Large intestine (tissue), 3 donors: Measurements from ENCODE around the gene PNKD. TPM values are rescaled to one million over a fixed set of nuclear protein-coding genes. Genes with fewer than 3 reads are reported as not detected.

Experiments
- DNase-seq, 2 donors: peaks; one replicate each; pipeline versions ENCODE4 v3.0.0 to v3.0.0-alpha.2; 2013
- H3K27ac ChIP-seq: one replicate; pipeline ENCODE4 v1.5.1; 2013; ENCODE audit warnings: low read length
- H3K27me3 ChIP-seq: 2 replicates; pipeline ENCODE4 v1.6.1; 2013; ENCODE audit warnings: low read length; ENCODE audit not compliant: control insufficient read depth, insufficient read depth
- H3K36me3 ChIP-seq: 2 replicates; pipeline ENCODE4 v1.6.1; 2013; ENCODE audit warnings: low read length; ENCODE audit not compliant: control insufficient read depth, insufficient read depth
- H3K4me1 ChIP-seq: one replicate; pipeline ENCODE4 v1.6.1; 2013; ENCODE audit warnings: low read length; ENCODE audit not compliant: control insufficient read depth, insufficient read depth
- H3K4me3 ChIP-seq: one replicate; pipeline ENCODE4 v1.5.1; 2013; ENCODE audit warnings: low read length
- H3K9me3 ChIP-seq: one replicate; pipeline ENCODE4 v1.6.1; 2013; ENCODE audit warnings: mild to moderate bottlenecking, low read depth, low read length, moderate library complexity; ENCODE audit not compliant: control insufficient read depth
- WGBS: methylation state at CpG from one replicate; pipeline ENCODE4 v1.1.5; 2013; ENCODE audit warnings: low lambda C conversion rate; ENCODE audit not compliant: insufficient coverage; 5-methylcytosine and 5-hydroxymethylcytosine counted together
- polyA plus RNA-seq: library from polyadenylated mRNA; unstranded; fragments of 120-200 nt; gene quantifications from one replicate; pipeline ENCODE4 v1.2.1, GENCODE V29; 2013

PNKD gene
- polyA plus RNA-seq, 1 donor: 103 TPM

- Histone ChIP-seq H3K4me1 (peaks cover 38% of the 10 kb centered on the region), H3K9me3 (no peaks in the 10 kb centered on the region), H3K36me3 (peaks cover 80% of the 10 kb centered on the region), H3K27me3 (no peaks in the 10 kb centered on the region), H3K4me3 (no peak overlapping the region), H3K27ac (no peak overlapping the region)
- no peak for DNase-seq
- WGBS: no CpG with 5 or more reads among the region's 3 CpGs
Measured at GRCh38 chr2:218281449-218281848, 11.1 kb downstream of the PNKD start.

- WGBS: no CpG with 5 or more reads among the region's 17 CpGs
- H3K4me3 ChIP-seq: no peak overlapping the region
- peaks cover 48% of the 10 kb centered on the region for H3K4me1 ChIP-seq
- H3K9me3 ChIP-seq: no peaks in the 10 kb centered on the region
- no peak for DNase-seq
- H3K27me3 ChIP-seq: no peaks in the 10 kb centered on the region
- peak overlapping the region; percentile 99 for H3K27ac ChIP-seq
- peaks cover 71% of the 10 kb centered on the region for H3K36me3 ChIP-seq
Measured at GRCh38 chr2:218282173-218282991, 12.1 kb downstream of the PNKD start.

GRCh38 chr2:218284106-218284811 is 13.9 kb downstream of the PNKD start:
- WGBS: no CpG with 5 or more reads among the region's 16 CpGs
- peaks cover 52% of the 10 kb centered on the region for H3K36me3 ChIP-seq
- peak overlapping the region; percentile 99 for H3K27ac ChIP-seq
- no peaks in the 10 kb centered on the region for H3K27me3 ChIP-seq
- peaks cover 65% of the 10 kb centered on the region for H3K4me1 ChIP-seq
- no peak overlapping the region for H3K4me3 ChIP-seq
- peak in 1 of 2 donors; percentile 70 for DNase-seq
- no peaks in the 10 kb centered on the region for H3K9me3 ChIP-seq

GRCh38 chr2:218285604-218286003 is 15.3 kb downstream of the PNKD start:
- no peak for DNase-seq
- Histone ChIP-seq H3K4me3 (no peak overlapping the region), H3K27ac (peak overlapping the region; percentile 99), H3K36me3 (peaks cover 39% of the 10 kb centered on the region), H3K4me1 (peaks cover 75% of the 10 kb centered on the region), H3K9me3 (no peaks in the 10 kb centered on the region), H3K27me3 (no peaks in the 10 kb centered on the region)
- whole genome bisulfite sequencing: no CpG with 5 or more reads among the region's 6 CpGs

GRCh38 chr2:218286570-218287459 is 16.5 kb downstream of the PNKD start:
- H3K36me3 ChIP-seq: peaks cover 30% of the 10 kb centered on the region
- H3K4me3 ChIP-seq: peak overlapping the region; percentile 39
- peak; percentile 98 to 99 for DNase-seq
- no peaks in the 10 kb centered on the region for H3K27me3 ChIP-seq
- H3K4me1 ChIP-seq: peaks cover 83% of the 10 kb centered on the region
- peak overlapping the region; percentile 99 for H3K27ac ChIP-seq
- no peaks in the 10 kb centered on the region for H3K9me3 ChIP-seq
- no CpG with 5 or more reads among the region's 11 CpGs for WGBS

- no peaks in the 10 kb centered on the region for H3K27me3 ChIP-seq
- peak overlapping the region; percentile 92 for H3K4me3 ChIP-seq
- H3K27ac ChIP-seq: peak overlapping the region; percentile 99
- WGBS: no CpG with 5 or more reads among the region's 6 CpGs
- DNase-seq: peak; percentile 88 to 93
- no peaks in the 10 kb centered on the region for H3K9me3 ChIP-seq
- H3K36me3 ChIP-seq: peaks cover 11% of the 10 kb centered on the region
- H3K4me1 ChIP-seq: peaks cover 82% of the 10 kb centered on the region
Measured at GRCh38 chr2:218289639-218290315, 19.5 kb downstream of the PNKD start.

GRCh38 chr2:218290316-218291261 is 20.3 kb downstream of the PNKD start:
- Histone ChIP-seq H3K4me1 (peaks cover 82% of the 10 kb centered on the region), H3K27ac (peak overlapping the region; percentile 99)
- DNase-seq: peak in 1 of 2 donors; percentile 68

GRCh38 chr2:218291318-218292047 is 21.2 kb downstream of the PNKD start:
- Histone ChIP-seq H3K27me3 (no peaks in the 10 kb centered on the region), H3K4me1 (peaks cover 80% of the 10 kb centered on the region), H3K4me3 (peak overlapping the region; percentile 92), H3K9me3 (no peaks in the 10 kb centered on the region), H3K27ac (peak overlapping the region; percentile 99), H3K36me3 (no peaks in the 10 kb centered on the region)
- peak in 1 of 2 donors; percentile 62 for DNase-seq
- WGBS: no CpG with 5 or more reads among the region's 12 CpGs

More at GRCh38 chr2:218290316-218291261, 20.3 kb downstream of the PNKD start:
- Histone ChIP-seq H3K9me3 (no peaks in the 10 kb centered on the region), H3K36me3 (peaks cover 4% of the 10 kb centered on the region), H3K27me3 (no peaks in the 10 kb centered on the region), H3K4me3 (peak overlapping the region; percentile 92)
- WGBS: no CpG with 5 or more reads among the region's 12 CpGs
